Ishikawa (cell line): ENCODE results near the gene ASIP.

Experiments
- EGR1 ChIP-seq: IDR thresholded peaks from 2 replicates; pipeline ENCODE4 v1.6.1; 2012
- TAF1 ChIP-seq: IDR thresholded peaks from 2 replicates; pipeline ENCODE4 v1.6.1; 2012; ENCODE audit warnings: low read depth, mild to moderate bottlenecking
- YY1 ChIP-seq: IDR thresholded peaks from 2 replicates; pipeline ENCODE4 v1.6.1; 2012; ENCODE audit warnings: low read depth

DNA sequence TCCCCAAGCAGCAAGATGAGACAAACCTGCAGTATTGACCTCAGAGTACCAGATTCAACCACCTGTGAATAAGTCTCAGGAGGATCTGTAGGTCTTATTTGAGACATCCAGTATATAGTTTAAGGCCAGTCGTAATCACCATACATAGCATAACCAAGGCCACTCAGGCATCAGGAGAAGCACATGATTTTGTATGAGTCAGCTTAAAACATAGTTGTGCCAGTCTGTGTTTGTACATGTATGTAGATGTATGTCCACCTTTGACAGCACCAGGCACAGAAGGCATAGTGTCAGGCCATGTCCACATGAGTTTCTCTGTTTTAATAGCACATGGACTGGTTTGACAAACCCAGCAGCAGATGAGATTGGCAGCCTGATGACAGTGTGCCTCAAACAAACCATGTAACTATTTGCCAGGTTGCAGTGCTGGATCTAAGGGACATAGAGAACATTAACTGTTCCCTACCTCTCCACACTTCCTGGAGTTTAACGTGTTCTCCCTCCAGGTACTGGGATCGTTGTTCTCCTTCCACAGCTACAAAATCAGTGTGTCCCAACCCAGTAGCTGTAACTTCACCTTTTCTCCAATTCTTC is 8.6 kb upstream of the ASIP start:
- TF ChIP-seq YY1 (no peak), EGR1 (no peak), TAF1 (no peak)
